Left forelimb (tissue), 1 donor: Measurements from ENCODE around the gene ZBTB32.
A peak's percentile ranks its signal among the peaks of the same experiment; 100 is the strongest.

ENCODE experiments used
- DNase-seq: peaks from one replicate; pipeline ENCODE4 v3.0.0-alpha.2; 2018; ENCODE audit warnings: low spot score

ZBTB32 gene

DNA sequence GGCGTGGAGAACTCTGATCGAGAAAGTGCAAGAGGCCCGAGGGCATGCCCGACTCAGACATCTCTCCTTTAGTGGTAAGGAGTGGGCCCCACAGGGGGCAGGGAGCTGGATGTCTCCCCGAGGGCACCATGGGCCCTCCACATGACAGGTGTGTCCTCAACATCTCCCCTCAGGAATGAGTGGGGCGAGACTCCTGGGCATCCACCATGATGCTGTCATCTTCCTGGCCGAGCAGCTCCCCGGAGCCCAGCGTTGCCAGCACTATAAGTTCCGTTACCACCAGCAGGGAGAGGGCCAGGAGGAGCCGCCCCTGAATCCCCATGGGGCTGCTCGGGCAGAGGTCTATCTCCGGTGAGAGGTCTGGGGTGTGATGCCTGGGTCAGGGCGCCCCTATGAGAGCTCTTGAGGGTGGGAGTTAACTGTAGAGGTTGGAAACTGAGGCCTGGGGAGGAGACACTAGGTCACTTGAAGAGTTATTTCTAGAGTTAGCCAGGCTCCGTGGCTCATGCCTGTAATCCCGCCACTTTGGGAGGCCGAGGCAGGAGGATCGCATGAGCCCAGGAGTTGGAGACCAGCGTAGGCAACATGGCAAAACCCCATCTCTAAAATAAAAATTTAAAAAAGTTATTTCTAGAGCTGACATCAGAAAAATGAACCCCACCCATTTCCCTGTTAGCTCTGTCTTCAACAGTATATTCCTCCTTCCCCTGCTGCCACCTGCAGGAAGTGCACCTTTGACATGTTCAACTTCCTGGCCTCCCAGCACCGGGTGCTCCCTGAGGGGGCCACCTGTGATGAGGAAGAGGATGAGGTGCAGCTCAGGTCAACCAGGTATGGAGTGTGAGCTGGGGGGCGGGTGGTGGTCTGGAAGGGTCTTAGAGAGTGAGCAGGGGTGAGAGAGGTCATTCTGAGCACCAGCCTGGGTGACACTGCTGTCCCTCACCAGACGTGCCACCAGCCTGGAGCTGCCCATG is 32.8 kb downstream of the ZBTB32 start:
- DNase-seq: no peak

DNA sequence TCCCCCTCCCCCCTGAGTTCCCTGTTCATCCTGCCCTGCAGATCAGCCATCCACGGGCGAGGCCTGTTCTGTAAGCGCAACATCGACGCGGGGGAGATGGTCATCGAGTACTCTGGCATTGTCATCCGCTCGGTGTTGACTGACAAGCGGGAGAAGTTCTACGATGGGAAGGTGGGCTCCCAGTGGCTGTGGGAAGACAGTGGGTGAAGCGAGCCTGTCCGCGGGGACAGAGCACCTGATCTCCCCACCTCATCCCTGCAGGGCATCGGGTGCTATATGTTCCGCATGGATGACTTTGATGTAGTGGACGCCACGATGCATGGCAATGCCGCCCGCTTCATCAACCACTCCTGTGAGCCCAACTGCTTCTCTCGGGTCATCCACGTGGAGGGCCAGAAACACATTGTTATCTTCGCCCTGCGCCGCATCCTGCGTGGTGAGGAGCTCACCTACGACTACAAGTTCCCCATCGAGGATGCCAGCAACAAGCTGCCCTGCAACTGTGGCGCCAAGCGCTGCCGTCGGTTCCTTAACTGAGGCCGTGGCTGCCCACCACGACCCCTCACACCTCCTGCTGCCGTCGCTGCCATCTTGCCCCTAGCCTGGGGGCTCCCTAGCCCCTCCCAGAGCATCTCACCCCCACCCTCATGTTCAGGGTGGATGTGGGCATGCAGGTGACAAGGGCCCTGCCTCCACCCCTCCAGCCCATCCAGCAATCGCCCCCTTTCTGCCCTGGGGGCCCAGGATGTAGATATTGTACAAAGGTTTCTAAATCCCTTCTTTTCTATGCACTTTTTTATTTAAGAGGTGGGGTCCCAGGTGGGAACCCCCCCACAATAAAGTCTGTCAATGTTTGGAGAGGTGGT is 33.9 kb downstream of the ZBTB32 start:
- DNase-seq: no peak

DNA sequence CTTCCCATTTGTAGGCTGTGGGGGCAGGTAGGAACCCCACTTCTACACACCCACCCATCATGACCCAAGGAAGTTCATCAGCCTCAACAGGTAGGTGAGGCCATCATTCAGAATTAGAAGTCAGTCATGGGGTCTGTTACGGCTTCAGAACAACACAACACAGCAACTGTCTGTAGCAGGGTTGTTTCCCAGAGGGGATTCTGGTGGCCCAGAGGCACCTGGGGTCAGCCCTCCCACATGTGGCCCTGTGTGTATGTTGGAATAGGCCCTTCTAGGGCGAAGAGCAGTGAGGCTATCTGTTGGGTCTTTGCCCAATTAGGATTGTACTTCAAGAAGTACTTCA is 34.5 kb downstream of the ZBTB32 start:
- DNase-seq: no peak

DNA sequence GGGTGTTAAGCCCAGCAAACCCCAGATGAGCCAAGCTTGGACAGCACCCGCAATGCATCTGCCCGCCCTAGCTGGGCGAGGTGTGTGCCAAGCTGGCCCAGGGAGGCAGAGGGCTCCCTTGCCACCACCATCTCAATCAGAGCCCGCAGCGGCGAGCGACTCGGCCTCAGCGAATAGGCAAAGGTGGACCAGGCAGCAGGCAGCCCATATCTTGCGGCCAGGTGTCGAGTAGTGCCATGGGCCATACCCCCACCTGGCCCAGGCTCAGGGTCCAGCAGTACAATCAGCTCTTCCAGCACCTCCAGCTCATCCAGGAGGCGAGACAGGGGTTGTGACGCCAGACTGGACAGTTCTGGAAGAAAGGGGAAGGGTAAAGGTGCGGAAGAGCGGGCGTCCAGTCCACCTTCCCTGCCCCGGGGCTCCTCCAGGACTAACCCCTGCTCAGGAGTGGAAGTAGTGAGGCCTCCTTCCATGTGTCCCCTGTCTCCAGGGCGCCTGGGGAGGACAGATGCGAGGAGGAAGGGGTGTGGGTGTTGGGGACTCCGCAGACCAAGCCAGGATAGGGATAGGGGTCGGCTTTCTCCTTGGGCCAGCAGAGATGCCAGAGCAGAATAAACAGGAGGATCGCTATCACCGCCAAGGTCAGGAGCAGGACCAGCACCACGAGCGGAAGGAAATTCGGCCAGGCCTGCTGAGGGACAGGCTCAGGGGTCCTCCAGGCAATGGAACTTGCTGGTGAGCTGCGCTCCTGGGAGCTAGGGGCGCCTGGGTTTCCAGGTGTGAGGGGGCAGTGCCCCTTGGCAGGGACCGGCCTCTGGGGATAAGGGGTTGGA is 35.1 kb downstream of the ZBTB32 start:
- DNase-seq: no peak

DNA sequence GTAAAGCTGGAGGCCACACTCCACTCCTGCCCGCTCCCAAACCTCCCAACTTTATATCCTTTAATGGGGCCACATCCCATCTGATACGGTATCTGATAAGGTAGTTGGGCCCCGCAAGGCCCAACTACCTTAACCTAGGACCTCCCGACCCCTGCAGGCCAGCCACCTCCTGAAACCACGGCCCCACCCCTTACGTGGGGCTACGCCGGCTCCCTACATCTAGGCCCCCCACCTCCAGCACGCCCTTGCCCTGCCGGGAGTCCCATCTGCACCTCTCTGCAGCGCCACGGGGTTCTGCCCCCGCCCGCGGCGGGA is 35.7 kb downstream of the ZBTB32 start:
- DNase-seq: no peak

DNA sequence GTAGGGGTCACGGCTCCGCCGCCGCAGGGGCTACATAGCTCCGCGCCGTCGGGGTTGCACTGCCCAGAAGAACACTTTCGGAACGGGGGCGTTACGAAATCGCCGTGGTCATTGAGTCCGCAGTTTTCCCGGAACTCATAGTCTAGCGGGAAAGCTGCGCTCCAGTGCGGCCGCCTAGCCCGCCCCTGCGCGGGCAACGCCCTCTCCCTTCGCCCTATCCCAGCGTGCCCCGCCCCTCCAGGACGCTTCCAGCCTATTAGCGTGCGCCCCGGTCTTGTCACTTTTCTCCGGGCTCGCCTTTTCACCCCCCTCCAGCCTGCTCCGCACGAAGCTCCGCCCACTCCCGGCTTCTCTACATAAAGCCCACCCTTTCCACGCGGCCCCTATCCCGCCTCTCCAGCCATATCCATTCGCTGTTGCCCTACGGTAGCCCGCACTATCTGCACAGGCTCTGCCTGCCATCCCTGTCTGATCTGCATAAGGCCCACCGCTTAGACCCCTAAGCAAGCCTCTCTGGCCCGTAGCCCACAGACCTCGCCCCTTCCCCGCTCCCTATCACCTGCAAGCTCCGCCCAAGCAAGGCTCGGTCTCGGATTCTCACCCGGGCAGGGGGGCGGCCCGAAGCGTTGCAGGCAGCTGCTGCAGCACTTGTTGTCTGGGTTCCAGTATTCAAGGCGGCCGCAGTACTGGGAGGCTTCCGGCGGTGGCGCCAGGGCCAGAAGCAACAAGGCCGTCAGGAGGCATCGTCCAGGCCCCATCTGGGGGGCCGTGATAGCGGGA is 36.3 kb downstream of the ZBTB32 start:
- DNase-seq: peak; percentile 98

DNA sequence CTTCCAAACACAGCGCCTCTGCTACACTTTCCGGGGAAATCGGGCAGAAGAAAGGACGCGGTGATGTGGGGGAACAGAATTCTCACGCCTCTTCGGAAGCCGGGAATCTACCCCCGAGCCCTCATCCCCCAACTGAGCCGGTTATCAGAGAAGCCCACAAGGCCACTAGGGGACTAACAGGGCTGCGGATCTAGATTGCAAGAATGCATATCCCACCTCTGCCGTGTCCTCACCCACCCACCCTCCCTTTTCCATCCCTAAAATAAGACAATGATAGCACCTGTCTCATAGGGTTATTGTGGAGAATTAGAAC is 36.8 kb downstream of the ZBTB32 start:
- no peak for DNase-seq

DNA sequence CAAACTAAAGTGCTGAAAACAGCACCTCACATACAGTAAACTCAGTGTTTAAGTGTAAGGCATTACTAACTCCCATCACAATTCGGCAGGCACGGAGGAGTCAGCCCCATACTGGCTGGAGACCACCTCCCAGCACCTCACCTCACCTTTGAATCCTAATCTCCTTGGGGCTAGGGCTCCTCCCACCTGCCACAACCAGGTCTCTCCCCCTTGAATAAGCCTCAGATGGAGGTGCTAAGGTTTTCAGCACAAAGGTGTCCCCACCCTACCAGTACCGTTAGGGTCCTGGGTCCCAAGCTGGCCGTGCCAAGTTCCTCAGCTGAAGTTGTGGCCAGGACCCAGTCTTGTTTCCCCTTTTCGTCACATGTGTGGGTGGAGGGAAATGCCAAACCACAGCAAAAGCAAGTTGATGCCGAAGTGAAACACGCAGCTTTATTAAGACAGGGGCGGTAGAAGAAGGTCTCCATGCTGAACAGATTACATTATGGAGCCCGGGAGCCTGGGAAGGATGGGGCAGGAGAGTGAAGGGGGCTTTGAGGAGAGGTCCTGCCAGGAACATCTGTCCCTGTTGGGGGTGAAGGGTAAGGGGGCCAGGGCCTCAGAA is 37.9 kb downstream of the ZBTB32 start, which contains the start of gene IGFLR1:
Gene IGFLR1, minus strand, starts transcription at position 332 of the 604 bp plus-strand sequence. CDS start 1,272 bp downstream, outside the sequence.
- DNase-seq: no peak

DNA sequence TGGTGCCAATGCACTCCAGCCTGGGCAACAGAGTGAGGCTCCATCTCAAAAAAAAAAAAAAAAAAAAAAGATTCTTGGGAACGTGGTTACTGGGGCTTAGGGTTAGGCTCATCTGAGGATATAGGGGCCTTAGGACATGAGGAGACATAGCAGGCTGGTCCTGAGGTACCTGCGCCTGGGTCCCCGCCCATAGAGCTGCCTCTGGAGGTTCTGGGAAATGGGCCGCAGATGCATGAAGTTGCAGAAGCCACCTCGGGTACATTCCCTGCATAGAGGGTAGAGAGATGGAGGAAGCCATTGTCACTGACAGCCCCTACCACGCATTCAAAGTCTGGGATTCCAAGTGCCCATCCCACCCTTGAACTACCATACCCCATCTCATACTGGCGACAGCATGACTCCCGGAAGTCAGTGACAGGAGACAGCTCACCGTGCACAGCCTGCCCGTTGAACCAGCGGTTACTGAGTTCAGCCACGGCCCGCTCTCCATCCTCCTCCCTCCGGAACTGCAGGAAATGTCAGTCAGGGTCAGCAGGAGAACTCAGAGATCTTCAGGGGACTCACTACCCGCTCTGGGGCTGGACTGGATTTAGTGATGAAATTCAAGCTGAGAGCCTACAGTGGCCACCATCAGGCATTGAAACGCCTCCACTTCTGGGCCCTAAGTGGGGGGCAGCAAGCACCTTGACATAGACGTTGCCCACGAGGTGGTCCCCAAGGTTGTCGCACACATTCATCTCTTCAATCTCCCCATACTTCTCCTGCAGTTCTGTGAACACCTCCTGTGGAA is 39.5 kb downstream of the ZBTB32 start:
- no peak for DNase-seq

DNA sequence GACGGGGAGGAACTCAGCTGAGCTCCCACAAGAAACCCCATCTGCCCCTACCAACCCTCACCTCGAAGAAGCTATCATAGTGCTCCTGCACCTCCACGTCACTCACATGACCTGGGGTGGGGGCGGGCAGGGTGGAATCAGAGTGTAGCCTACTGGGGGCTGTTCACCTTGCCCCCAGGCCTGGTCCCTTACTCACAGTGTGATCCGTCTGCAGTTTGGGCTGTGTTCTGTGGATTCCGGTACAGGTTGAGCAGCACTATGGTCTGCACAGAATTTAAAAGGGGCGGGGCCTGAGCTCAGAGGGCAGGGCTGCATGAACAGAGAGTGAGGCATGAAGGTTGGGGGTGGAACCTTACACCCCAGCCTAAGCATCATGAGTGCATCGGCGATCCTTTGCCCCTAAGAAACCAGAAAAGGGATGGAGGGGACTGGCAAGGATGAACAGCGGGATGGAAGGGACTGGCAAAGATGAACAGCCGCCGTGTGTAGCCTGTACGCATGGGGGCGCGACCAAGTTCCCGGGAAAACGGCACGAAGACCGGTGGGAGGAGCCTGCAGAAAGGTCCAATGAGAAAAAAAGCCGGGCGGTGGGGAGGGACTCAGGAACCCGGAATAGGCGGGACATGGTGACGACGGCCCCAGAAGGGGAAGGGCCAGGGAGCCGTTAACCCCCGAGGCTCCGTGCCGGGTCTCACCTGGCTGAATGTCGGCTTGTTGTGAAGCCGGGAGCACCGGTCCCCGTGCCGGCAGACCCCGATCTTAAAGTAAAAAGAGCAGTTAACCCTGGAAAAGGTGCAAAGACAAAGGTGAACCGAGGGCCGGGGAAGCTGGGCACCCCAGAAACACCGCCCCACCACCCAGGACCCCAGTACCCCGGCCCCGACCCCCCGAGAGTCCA is 40.3 kb downstream of the ZBTB32 start:
- DNase-seq: peak; percentile 95

DNA sequence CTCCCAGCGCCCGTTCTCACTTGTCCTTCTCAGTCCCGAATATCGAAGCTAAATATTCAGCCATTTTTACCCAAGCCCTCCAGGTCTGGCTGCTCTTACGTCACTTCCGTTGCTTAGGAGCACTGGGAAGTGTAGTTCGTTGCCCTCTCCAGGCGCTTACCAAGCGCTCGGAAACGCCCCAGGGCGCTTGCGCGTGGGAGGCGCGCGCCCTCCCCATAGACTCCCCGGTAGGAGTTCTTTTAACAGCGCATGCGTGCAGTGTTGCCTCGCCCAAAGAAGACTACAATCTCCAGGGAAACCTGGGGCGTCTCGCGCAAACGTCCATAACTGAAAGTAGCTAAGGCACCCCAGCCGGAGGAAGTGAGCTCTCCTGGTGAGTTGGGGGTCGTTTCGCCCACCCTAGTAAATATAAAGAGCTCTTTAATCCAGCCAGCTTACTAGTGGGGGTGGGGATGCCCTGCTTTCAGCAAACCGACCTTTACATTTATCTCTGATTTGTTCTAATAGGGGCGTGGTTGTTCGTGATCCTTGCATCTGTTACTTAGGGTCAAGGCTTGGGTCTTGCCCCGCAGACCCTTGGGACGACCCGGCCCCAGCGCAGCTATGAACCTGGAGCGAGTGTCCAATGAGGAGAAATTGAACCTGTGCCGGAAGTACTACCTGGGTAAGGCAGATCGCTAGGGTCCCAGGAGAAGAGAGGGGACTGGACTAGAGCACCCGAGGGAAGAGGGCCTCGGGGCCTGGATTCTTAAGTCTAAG is 41.1 kb downstream of the ZBTB32 start, which contains the start of the genes PSENEN and U2AF1L4:
Gene PSENEN, plus strand, starts transcription at position 324 of the 759 bp plus-strand sequence. Its CDS starts 280 bp downstream, at position 604.
Gene U2AF1L4, minus strand, starts transcription at position 91 of the 759 bp plus-strand sequence. Its CDS starts 27 bp downstream, at position 64.
- peak; percentile 96 for DNase-seq

DNA sequence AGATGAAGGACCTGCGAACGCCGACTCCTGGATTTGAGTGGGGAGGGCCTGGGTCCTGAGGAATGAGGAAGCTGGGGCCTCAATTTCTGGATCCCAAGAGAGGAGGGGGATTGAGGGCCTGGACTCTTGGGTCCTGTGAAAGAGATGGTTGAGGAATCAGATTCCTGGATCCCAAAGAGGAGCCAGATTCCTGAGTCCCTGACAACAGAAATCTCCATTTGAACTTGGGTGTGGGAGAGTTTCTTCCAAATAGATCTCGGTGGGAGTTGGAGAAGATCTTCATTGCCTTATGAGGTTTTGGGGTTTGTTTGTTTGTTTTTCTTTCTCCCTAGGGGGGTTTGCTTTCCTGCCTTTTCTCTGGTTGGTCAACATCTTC is 41.7 kb downstream of the ZBTB32 start:
- DNase-seq: no peak

DNA sequence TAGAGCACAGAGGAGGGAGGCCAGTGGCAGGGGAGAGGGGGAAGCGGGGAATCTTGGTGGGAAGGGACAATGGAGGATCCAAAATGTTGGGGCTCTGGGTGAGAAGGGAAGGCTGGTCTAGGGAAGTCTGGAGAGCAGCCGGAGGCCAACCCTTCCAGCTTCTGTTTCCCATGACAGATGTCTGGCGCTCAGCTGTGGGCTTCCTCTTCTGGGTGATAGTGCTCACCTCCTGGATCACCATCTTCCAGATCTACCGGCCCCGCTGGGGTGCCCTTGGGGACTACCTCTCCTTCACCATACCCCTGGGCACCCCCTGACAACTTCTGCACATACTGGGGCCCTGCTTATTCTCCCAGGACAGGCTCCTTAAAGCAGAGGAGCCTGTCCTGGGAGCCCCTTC is 42.2 kb downstream of the ZBTB32 start:
- DNase-seq: no peak

DNA sequence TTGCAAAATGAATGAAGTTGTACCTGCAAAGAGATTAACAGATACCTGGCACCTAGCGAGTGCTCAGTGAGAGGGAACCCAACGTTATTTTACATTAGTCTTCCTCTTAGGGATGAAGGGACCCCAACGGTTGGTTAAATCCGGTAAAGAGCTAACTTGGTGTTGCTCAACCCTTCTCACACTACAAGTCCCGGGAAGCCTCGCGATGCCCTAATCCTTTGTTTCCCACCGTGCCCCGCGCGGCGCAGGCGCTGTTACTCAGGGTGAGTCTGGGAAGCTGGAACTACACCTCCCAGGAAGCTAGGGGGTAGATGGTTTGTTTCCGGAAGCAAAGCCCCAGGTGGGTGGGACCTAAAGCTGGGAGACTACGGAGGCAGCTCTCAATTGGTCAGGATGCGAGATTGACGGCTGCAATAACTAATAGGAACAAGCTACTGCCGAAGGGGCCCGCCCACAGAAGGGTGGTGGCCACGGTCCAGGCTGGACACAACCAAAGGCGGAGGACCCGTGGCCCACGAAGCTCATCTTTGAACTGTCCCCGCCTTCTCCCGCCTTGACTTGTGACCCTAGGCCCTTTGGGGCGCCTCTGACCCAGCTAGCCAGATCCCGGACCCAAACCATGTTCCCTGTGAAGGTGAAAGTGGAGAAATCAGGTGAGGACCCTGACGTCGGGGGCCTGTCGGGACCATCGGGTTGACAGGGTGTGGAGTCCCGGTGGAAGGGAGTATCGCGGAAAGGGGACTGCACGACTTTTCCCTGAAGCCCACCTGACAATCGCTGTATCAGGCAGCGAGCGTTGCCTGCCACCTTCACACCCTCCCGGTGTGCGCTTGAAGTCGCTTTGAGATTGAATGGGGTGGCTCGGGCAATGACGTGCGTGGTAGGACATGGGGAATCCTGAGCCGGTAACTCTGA is 44.0 kb downstream of the ZBTB32 start, which contains the start of gene LIN37:
Gene LIN37, plus strand, starts transcription at position 471 of the 915 bp plus-strand sequence. Its CDS starts 149 bp downstream, at position 620.
- peak; percentile 99 for DNase-seq

DNA sequence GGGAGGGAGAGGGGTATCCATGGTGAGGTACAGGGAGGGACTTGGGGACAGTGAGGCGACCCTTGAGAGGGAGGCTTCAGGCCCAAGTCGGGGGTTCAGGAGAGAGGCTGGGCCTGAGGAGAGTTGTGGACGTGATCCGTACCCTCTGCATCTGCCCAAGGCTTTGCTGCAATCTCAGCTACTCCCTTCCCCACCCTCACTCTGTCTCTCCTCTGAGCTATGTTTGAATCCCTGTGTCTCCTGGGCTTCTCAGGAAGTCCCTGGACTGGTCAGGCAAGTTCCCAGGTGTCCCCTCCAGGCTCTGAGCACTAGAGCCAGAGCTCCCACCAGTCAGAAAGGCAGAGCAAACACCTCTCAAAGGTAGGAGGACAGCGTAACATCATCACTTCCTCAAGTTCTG is 45.8 kb downstream of the ZBTB32 start:
- DNase-seq: no peak

DNA sequence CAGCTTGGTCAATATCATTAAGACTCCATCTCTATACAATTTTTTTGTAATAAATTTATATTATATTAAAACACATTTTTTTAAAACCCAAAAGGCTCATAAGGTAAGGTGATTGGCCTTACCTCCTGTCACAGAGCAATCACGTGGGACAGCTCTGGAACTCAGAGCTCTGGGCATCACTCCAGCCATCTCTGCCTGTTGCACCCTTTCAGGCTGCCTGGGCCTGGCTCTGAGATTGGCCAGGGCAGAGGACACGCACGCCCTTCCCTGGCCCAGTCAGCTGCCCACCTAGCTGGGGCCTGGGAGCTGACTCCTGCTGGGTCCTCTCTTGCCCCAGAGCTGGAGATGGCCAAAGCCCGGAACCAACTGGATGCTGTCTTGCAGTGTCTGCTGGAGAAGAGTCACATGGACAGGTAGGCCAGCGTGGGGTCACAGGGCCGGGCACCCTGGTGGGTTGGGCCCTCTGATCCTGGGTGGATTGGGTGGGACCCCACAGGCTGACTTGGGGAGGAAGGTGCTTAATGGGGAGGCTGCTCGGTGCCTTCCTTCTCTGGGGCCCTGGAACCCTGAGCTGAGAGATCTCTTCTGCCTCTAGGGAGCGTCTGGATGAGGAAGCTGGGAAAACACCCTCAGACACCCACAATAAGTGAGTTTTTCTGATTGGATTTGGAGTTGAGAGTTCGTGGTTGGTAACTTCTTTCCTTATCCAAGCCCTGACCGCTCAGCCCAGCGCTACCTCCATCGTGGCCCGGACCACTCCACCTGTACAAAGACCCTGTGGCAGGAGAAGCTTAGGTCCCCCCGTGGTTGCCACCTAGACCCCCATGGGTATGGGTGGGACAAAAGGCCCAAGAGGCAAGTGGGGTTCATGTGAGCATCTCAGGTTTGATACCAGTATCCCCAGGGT is 47.7 kb downstream of the ZBTB32 start:
- no peak for DNase-seq
